IMR-90 (cell line): ENCODE results near the gene DDX10. TPM values are rescaled to one million over a fixed set of nuclear protein-coding genes. Genes with fewer than 3 reads are reported as not detected.

Source experiments
- ATAC-seq: fragments of 200-7000 bp; cut with Tn5 transposase; 2 replicates; pipeline ENCODE4 v1.9.1; 2020; ENCODE audit warnings: low read depth, mild to moderate bottlenecking, moderate library complexity
- BruUV-seq: library from RNA; stranded (reverse); fragments of 400-500 nt; replicated peaks from 2 replicates; lab custom pipeline; 2021; lab: Mats Ljungman, UMichigan
- CTCF ChIA-PET: fragments of 300-600 bp; formaldehyde crosslinking; extraction: SDS; loops from one replicate; lab custom pipeline; 2021; ENCODE audit warnings: antibody characterized with exemption; lab: Yijun Ruan, JAX
- POLR2A ChIA-PET: fragments of 300-600 bp; sonication (Branson Sonifier 250); formaldehyde crosslinking; loops from one replicate; lab custom pipeline; 2022; ENCODE audit warnings: antibody characterized with exemption; ENCODE audit not compliant: unreplicated experiment; lab: Charles Lee
- DNase-seq: peaks from one replicate; pipeline ENCODE4 v3.0.0; 2013
- H2AFZ ChIP-seq: replicated peaks from 2 replicates; pipeline ENCODE3; 2013; ENCODE audit warnings: low read length, mild to moderate bottlenecking; ENCODE audit not compliant: poor library complexity
- H2AK5ac ChIP-seq: 2 replicates; pipeline ENCODE4 v1.6.1; 2013; ENCODE audit warnings: low read depth, low read length, inconsistent platforms
- H2AK9ac ChIP-seq: replicated peaks from 2 replicates; pipeline ENCODE3; 2013; ENCODE audit warnings: mild to moderate bottlenecking, low read depth, low read length, moderate library complexity; ENCODE audit not compliant: poor library complexity
- H2BK120ac ChIP-seq: 2 replicates; pipeline ENCODE4 v1.6.1; 2013; ENCODE audit warnings: low read depth, low read length, inconsistent platforms
- H2BK15ac ChIP-seq: 3 replicates; pipeline ENCODE4 v1.6.1; 2013; ENCODE audit warnings: low read depth, low read length, inconsistent platforms
- H2BK20ac ChIP-seq: 2 replicates; pipeline ENCODE4 v1.6.1; 2013; ENCODE audit warnings: low read depth, mild to moderate bottlenecking, inconsistent platforms, low read length, moderate library complexity
- H2BK5ac ChIP-seq: 2 replicates; pipeline ENCODE4 v1.6.1; 2013; ENCODE audit warnings: mild to moderate bottlenecking, low read depth, low read length, inconsistent platforms; ENCODE audit not compliant: poor library complexity, severe bottlenecking
- H3K14ac ChIP-seq: replicated peaks from 2 replicates; pipeline ENCODE4 v1.6.1; 2013; ENCODE audit warnings: low read depth, low read length, inconsistent platforms
- H3K18ac ChIP-seq: 2 replicates; pipeline ENCODE4 v1.6.1; 2013; ENCODE audit warnings: low read depth, low read length, control low read depth
- H3K23ac ChIP-seq: 2 replicates; pipeline ENCODE4 v1.6.1; 2013; ENCODE audit warnings: low read depth, low read length, inconsistent platforms
- H3K27ac ChIP-seq: 2 replicates; pipeline ENCODE4 v1.5.1; 2013; ENCODE audit warnings: mild to moderate bottlenecking, control low read depth, low read length; ENCODE audit not compliant: insufficient read depth
- H3K27me3 ChIP-seq: 2 replicates; pipeline ENCODE4 v1.6.1; 2013; ENCODE audit warnings: low read length; ENCODE audit not compliant: control insufficient read depth, insufficient read depth
- H3K36me3 ChIP-seq: 2 replicates; pipeline ENCODE4 v1.6.1; 2013; ENCODE audit warnings: low read length, mixed read lengths; ENCODE audit not compliant: control insufficient read depth, insufficient read depth
- H3K4ac ChIP-seq: 2 replicates; pipeline ENCODE4 v1.6.1; 2013; ENCODE audit warnings: low read depth, low read length, inconsistent platforms
- H3K4me1 ChIP-seq: 2 replicates; pipeline ENCODE4 v1.6.1; 2013; ENCODE audit warnings: low read length, mixed read lengths; ENCODE audit not compliant: control insufficient read depth, insufficient read depth
- H3K4me2 ChIP-seq: 2 replicates; pipeline ENCODE4 v1.6.1; 2013; ENCODE audit warnings: low read depth, mild to moderate bottlenecking, control low read depth, low read length, moderate library complexity
- H3K4me3 ChIP-seq: 2 replicates; pipeline ENCODE4 v1.5.1; 2013; ENCODE audit warnings: low read depth, mild to moderate bottlenecking, control low read depth, low read length, moderate library complexity; ENCODE audit not compliant: insufficient read depth
- H3K56ac ChIP-seq: 2 replicates; pipeline ENCODE4 v1.6.1; 2013; ENCODE audit warnings: low read length, inconsistent platforms; ENCODE audit not compliant: insufficient read depth; ENCODE audit errors: extremely low read depth
- H3K79me1 ChIP-seq, 2 experiments: 2 replicates each; pipeline ENCODE4 v1.6.1; 2013; ENCODE audit warnings: low read length in 2 of 2, inconsistent platforms in 1 of 2, low read depth in 1 of 2
- H3K9ac ChIP-seq: 2 replicates; pipeline ENCODE4 v1.6.1; 2013; ENCODE audit warnings: low read depth, low read length, control low read depth
- H3K9me1 ChIP-seq: 2 replicates; pipeline ENCODE4 v1.6.1; 2013; ENCODE audit warnings: low read length, inconsistent platforms; ENCODE audit not compliant: insufficient read depth
- H3K9me3 ChIP-seq: 2 replicates; pipeline ENCODE4 v1.6.1; 2013; ENCODE audit warnings: low read length; ENCODE audit not compliant: control insufficient read depth, insufficient read depth
- H4K20me1 ChIP-seq: 2 replicates; pipeline ENCODE4 v1.6.1; 2013; ENCODE audit warnings: low read length, inconsistent platforms; ENCODE audit not compliant: insufficient read depth
- H4K5ac ChIP-seq: 2 replicates; pipeline ENCODE4 v1.6.1; 2013; ENCODE audit warnings: mild to moderate bottlenecking, low read depth, low read length, control low read depth
- H4K8ac ChIP-seq, 2 experiments: 2 replicates each; pipeline ENCODE4 v1.6.1; 2013; ENCODE audit warnings: low read depth in 2 of 2, low read length in 2 of 2, control low read depth in 1 of 2, inconsistent platforms in 1 of 2
- H4K91ac ChIP-seq: 2 replicates; pipeline ENCODE4 v1.6.1; 2013; ENCODE audit warnings: low read depth, low read length, inconsistent platforms; ENCODE audit not compliant: insufficient read depth
- RAD21 ChIP-seq: IDR thresholded peaks from 2 replicates; pipeline ENCODE4 v1.6.1; 2012; ENCODE audit warnings: low read length, improper control_type of control experiment
- RCOR1 ChIP-seq: IDR thresholded peaks from 2 replicates; pipeline ENCODE4 v1.6.1; 2012; ENCODE audit warnings: mild to moderate bottlenecking, low read length, improper control_type of control experiment; ENCODE audit not compliant: insufficient replicate concordance
- SMC3 ChIP-seq: fragments of 150-350 bp; IDR thresholded peaks from 2 replicates; pipeline ENCODE4 v1.6.1; 2016; ENCODE audit warnings: low read depth, mild to moderate bottlenecking, antibody characterized with exemption, low read length, moderate library complexity
- WGBS, 2 experiments: methylation state at CpG; one replicate each; pipeline versions ENCODE4 v1.1.5 to v1.1.7; 2013; ENCODE audit warnings: missing lambda C conversion rate in 2 of 2; ENCODE audit not compliant: insufficient read length in 1 of 2; ENCODE audit errors: extremely low coverage in 2 of 2; 5-methylcytosine and 5-hydroxymethylcytosine counted together
- dilution Hi-C: fragments of 300-500 bp; cut with HindIII; formaldehyde crosslinking; loops from one replicate; pipeline ENCODE4 v1.14.3; 2018; ENCODE audit warnings: low sequenced_read_pairs; ENCODE audit not compliant: unreplicated experiment
- in situ Hi-C: fragments of 300-500 bp; cut with MboI; formaldehyde crosslinking; loops from 3 replicates; pipeline ENCODE4 v1.14.3; 2019; ENCODE audit warnings: low sequenced_read_pairs, inconsistent platforms, mixed read lengths
- intact Hi-C: fragments of 100-400 bp; cut with micrococcal nuclease; formaldehyde crosslinking; loops from 2 replicates; pipeline ENCODE4 v1.10.0; 2022
- polyA plus RNA-seq, 3 experiments: library from polyadenylated mRNA; depleted of rRNA; stranded (reverse); fragments of >200 nt; gene quantifications; 2 replicates each; pipeline ENCODE4 v1.2.3, GENCODE V29; 2012; ENCODE audit warnings: low replicate concordance in 1 of 3
- total RNA-seq: library from RNA; depleted of rRNA; stranded (reverse); fragments of >200 nt; gene quantifications from 2 replicates; pipeline ENCODE4 v1.2.3, GENCODE V29; 2012
- TF ChIP-seq, protein P1 (sequence below): conservative IDR thresholded peaks from 2 replicates; pipeline ENCODE4 v1.5.1; 2012; ENCODE audit warnings: mild to moderate bottlenecking, low read depth, low read length, improper control_type of control experiment

Gene DDX10
- total and polyA plus RNA-seq, 2 of the 4 experiments (the other 2 are of a cell fraction) = 20.0 to 31.9 TPM

- Histone ChIP-seq H2AFZ (peak overlapping the region; percentile 47), H3K36me3 (no peaks in the 10 kb centered on the region), H4K8ac (peak overlapping the region in 1 of 2 experiments; percentile 75; a peak in 1 of 4 replicates), H3K79me1 (peaks cover 11 to 38% of the 10 kb centered on the region in 2 experiments), H4K20me1 (no peaks in the 10 kb centered on the region), H3K14ac (peak overlapping the region; percentile 55), H3K4me2 (no peak overlapping the region), H3K18ac (no peak overlapping the region), H3K9ac (no peak overlapping the region), H2BK15ac (no peak overlapping the region; the same call in 2 of the 3 replicates), H3K27ac (no peak overlapping the region), H3K9me1 (peaks cover 7% of the 10 kb centered on the region; the same call in 1 of the 2 replicates), H3K56ac (no peak overlapping the region), H2AK5ac (peak overlapping the region; percentile 84), H2BK120ac (no peak overlapping the region), H3K4me1 (peaks cover 3% of the 10 kb centered on the region; the same call in 1 of the 2 replicates), H2BK20ac (peak overlapping the region; percentile 50; the same call in 1 of the 2 replicates), H4K5ac (peak overlapping the region; percentile 44; the same call in 1 of the 2 replicates), H2AK9ac (no peak overlapping the region), H4K91ac (no peak overlapping the region), H3K27me3 (no peaks in the 10 kb centered on the region), H2BK5ac (peak overlapping the region; percentile 10), H3K9me3 (no peaks in the 10 kb centered on the region), H3K4me3 (no peak overlapping the region), H3K4ac (peak overlapping the region; percentile 45), H3K23ac (no peak overlapping the region)
- intact Hi-C loops (loop anchor here (5.0 kb wide), 1 partner anchor 139 kb away; no protein-coding TSS in a partner anchor), dilution Hi-C loops (no loop called here), in situ Hi-C loops (no loop called here)
- ChIA-PET CTCF (interaction anchor here (0.6 to 0.7 kb wide), 2 partner anchors 117 to 137 kb away, joined by 3 read pairs; no protein-coding TSS in a partner anchor), POLR2A (interaction anchor here (0.5 kb wide), 1 partner anchor 268 kb away, joined by 3 read pairs; no protein-coding TSS in a partner anchor)
- DNase-seq (peak; percentile 41), ATAC-seq (peak; percentile 49)
- no TSS peak for BruUV-seq
- TF ChIP-seq SMC3 (peak; percentile 34; the same call in 1 of the 2 replicates), RCOR1 (no peak), RAD21 (peak; percentile 54)
- TF ChIP-seq, protein P1, sequence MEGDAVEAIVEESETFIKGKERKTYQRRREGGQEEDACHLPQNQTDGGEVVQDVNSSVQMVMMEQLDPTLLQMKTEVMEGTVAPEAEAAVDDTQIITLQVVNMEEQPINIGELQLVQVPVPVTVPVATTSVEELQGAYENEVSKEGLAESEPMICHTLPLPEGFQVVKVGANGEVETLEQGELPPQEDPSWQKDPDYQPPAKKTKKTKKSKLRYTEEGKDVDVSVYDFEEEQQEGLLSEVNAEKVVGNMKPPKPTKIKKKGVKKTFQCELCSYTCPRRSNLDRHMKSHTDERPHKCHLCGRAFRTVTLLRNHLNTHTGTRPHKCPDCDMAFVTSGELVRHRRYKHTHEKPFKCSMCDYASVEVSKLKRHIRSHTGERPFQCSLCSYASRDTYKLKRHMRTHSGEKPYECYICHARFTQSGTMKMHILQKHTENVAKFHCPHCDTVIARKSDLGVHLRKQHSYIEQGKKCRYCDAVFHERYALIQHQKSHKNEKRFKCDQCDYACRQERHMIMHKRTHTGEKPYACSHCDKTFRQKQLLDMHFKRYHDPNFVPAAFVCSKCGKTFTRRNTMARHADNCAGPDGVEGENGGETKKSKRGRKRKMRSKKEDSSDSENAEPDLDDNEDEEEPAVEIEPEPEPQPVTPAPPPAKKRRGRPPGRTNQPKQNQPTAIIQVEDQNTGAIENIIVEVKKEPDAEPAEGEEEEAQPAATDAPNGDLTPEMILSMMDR = peak; percentile 47
- no CpG with 5 or more reads among the region's 5 CpGs for WGBS, 2 experiments
These were observed 123.8 kb downstream of the DDX10 start for GRCh38 chr11:108788565-108789199.
